Lung (tissue), 12 donors: Measurements from ENCODE around the gene TENM4. TPM values are rescaled to one million over a fixed set of nuclear protein-coding genes. Genes with fewer than 3 reads are reported as not detected.

Experiments used
- ATAC-seq: fragments of 200-7000 bp; cut with Tn5 transposase; one replicate; pipeline ENCODE4 v1.9.1; 2020; ENCODE audit warnings: moderate number of reproducible peaks; ENCODE audit not compliant: insufficient read depth, low FRiP score
- DNase-seq, 3 donors: peaks; one replicate each; pipeline ENCODE4 v3.0.0-alpha.2; 2013 to 2017
- H3K27ac ChIP-seq, 2 donors: one replicate each; pipeline ENCODE4 v1.5.1; 2013; ENCODE audit warnings: mild to moderate bottlenecking in 2 of 2, moderate library complexity in 2 of 2, control low read depth in 1 of 2, inconsistent platforms in 1 of 2, low read depth in 1 of 2, low read length in 1 of 2
- H3K27me3 ChIP-seq, 3 donors: one replicate each; pipeline ENCODE4 v1.5.1; 2013; ENCODE audit warnings: low read length in 2 of 3; ENCODE audit not compliant: control insufficient read depth in 3 of 3, insufficient read depth in 3 of 3
- H3K36me3 ChIP-seq, 4 donors: one replicate each; pipeline ENCODE4 v1.5.1; 2013; ENCODE audit warnings: low read length in 4 of 4, mild to moderate bottlenecking in 1 of 4, moderate library complexity in 1 of 4; ENCODE audit not compliant: control insufficient read depth in 4 of 4, insufficient read depth in 4 of 4
- H3K4me1 ChIP-seq, 5 donors: one replicate each; pipeline ENCODE4 v1.5.1; 2013; ENCODE audit warnings: low read length in 5 of 5, mild to moderate bottlenecking in 2 of 5, moderate library complexity in 1 of 5; ENCODE audit not compliant: control insufficient read depth in 5 of 5, insufficient read depth in 5 of 5
- H3K4me3 ChIP-seq: one replicate; pipeline ENCODE4 v1.5.1; 2013; ENCODE audit warnings: mild to moderate bottlenecking, control low read depth, moderate library complexity
- H3K9ac ChIP-seq, 2 donors: one replicate each; pipeline ENCODE4 v1.5.1; 2013; ENCODE audit warnings: low read length in 2 of 2, control low read depth in 1 of 2; ENCODE audit not compliant: insufficient read depth in 1 of 2
- H3K9me3 ChIP-seq, 4 donors: one replicate each; pipeline ENCODE4 v1.5.1; 2013; ENCODE audit warnings: low read length in 3 of 4, mild to moderate bottlenecking in 1 of 4, moderate library complexity in 1 of 4; ENCODE audit not compliant: control insufficient read depth in 4 of 4, insufficient read depth in 3 of 4
- WGBS, 2 donors: extraction: QIAGEN DNeasy Blood & Tissue Kit; methylation state at CpG; one replicate each; pipeline ENCODE4 v1.1.7; 2013; 5-methylcytosine and 5-hydroxymethylcytosine counted together
- polyA plus RNA-seq, 2 donors: library from polyadenylated mRNA; stranded (reverse); fragments of 200-250 nt; gene quantifications; one replicate each; pipeline ENCODE4 v1.2.1, GENCODE V29; 2013
- total RNA-seq, 2 donors: library from RNA; depleted of rRNA in 1 of 2; stranded (reverse); fragments of >200 nt in 1 of 2; gene quantifications; one replicate each; pipeline ENCODE4 v1.2.1, GENCODE V29; 2014 to 2021
- TF ChIP-seq, protein P1 (sequence below): IDR thresholded peaks from 2 replicates; pipeline ENCODE4 v1.5.1; 2012; ENCODE audit warnings: mild to moderate bottlenecking; ENCODE audit errors: control extremely low read depth, extremely low read depth
- donor health status: control.
- donor health status: control.
- donor health status: Bipolar disorder and iron deficiency.
- donor health status: healthy.
- donor health status: DM: yes; HTN: yes; CAD: no.

Gene TENM4
- total and polyA plus RNA-seq, 4 donors: 0.28 to 16.4 (median 3.2) TPM

DNA sequence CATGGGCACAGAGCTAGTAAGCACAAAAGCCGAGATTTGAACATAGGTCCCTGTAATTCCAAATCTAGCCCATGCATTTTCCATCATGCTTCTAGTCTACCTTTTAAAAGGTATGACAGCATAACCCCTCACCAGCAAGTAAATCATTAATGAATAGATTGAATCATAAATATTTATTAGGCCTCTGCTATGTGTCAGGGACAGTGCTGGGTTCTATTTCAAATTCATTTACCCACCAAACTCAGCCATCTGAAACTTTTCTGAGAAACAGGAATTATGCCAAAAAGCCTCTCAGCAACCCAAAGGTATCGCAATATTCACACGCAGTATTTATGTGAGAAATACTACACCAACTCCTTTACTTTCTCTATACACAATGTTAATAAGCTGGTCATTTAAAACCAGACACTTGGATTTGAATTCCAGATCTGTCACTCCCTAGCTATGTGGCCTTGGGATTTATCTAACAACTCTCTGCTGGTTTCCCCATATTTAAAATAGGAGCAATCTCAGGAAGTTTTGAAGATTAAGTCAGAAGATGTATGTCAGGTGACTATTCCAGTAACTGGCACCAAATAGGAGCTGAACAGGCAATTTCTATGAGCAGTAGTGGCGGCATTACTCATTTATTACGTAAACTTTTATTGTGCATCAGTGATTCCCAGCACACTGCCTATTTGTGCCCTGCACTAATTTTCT lies 191.4 kb downstream of the TENM4 start:
- TF ChIP-seq, protein P1, sequence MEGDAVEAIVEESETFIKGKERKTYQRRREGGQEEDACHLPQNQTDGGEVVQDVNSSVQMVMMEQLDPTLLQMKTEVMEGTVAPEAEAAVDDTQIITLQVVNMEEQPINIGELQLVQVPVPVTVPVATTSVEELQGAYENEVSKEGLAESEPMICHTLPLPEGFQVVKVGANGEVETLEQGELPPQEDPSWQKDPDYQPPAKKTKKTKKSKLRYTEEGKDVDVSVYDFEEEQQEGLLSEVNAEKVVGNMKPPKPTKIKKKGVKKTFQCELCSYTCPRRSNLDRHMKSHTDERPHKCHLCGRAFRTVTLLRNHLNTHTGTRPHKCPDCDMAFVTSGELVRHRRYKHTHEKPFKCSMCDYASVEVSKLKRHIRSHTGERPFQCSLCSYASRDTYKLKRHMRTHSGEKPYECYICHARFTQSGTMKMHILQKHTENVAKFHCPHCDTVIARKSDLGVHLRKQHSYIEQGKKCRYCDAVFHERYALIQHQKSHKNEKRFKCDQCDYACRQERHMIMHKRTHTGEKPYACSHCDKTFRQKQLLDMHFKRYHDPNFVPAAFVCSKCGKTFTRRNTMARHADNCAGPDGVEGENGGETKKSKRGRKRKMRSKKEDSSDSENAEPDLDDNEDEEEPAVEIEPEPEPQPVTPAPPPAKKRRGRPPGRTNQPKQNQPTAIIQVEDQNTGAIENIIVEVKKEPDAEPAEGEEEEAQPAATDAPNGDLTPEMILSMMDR: no peak
- peaks cover 0 to 6% (median 3%) of the 10 kb centered on the region in 5 donors for H3K4me1 ChIP-seq
- H3K4me3 ChIP-seq: no peak overlapping the region
- no peak overlapping the region for H3K27ac ChIP-seq
- no peaks in the 10 kb centered on the region for H3K27me3 ChIP-seq
- ATAC-seq (no peak), DNase-seq (no peak)
- WGBS, 2 donors: 93% methylated on average over 5 of the region's 5 CpGs
- H3K36me3 ChIP-seq: no peaks in the 10 kb centered on the region
- H3K9me3 ChIP-seq: peaks cover 0 to 1% (median 0%) of the 10 kb centered on the region in 4 donors
- H3K9ac ChIP-seq: no peak overlapping the region

DNA sequence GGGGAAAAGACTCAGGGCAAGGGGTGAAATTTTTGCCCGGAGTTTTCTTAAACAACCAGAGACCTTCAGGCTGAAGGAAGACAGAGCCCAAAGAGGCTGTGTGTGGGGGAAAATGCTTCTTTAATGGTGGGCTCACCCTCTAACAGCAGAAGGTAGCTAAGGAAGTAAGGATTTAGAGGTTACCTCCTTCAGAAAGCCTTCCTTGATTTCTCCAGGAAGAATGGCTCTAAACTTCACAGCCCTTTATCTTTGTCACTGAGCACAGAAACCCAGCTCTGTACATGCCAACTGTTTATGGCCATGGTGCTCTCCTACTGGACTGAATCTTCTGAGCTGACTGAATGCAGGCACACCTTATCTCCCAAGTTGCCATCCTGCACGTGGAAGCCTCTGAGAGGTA lies 196.0 kb downstream of the TENM4 start:
- peaks cover 0 to 1% (median 0%) of the 10 kb centered on the region in 5 donors for H3K4me1 ChIP-seq
- no peaks in the 10 kb centered on the region for H3K36me3 ChIP-seq
- TF ChIP-seq, protein P1: no peak
- DNase-seq (no peak), ATAC-seq (no peak)
- no peak overlapping the region for H3K4me3 ChIP-seq
- H3K9me3 ChIP-seq: peaks cover 0 to 1% (median 0%) of the 10 kb centered on the region in 4 donors
- no peak overlapping the region for H3K27ac ChIP-seq
- 55 to 79% methylated on average over 2 of the region's 2 CpGs for WGBS, 2 donors
- H3K9ac ChIP-seq: no peak overlapping the region
- no peaks in the 10 kb centered on the region for H3K27me3 ChIP-seq

DNA sequence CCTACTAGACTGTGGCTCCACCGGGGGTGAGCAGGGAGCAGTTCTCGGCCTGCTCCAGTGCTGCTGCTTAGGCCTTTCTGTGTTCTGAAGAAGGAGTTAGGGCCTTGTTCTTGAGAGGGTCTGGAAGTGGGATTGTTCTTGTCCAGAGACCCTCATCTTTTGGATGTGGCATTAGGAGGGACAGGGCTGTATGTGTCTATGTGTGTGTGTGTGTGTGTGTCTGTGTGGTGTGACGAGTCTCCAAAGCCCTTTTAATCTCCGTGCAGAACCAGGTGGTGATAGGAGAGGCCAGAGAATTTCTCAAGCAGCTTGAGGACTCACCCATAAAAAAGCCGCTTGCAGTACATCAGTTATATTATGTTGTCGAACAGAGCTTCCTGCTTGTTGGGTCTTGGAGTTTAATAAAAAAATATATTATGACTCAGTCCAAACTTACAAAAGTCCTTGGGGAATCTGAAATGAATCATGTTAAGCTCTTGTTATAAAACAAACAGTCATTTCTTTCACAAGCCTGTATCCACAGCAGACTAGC lies 196.5 kb downstream of the TENM4 start:
- no peak overlapping the region for H3K4me3 ChIP-seq
- no peak overlapping the region for H3K9ac ChIP-seq
- 58 to 82% methylated on average over 6 of the region's 6 CpGs for WGBS, 2 donors
- ATAC-seq: peak; percentile 64
- H3K4me1 ChIP-seq: peaks cover 0 to 1% (median 0%) of the 10 kb centered on the region in 5 donors
- H3K27ac ChIP-seq: no peak overlapping the region
- H3K27me3 ChIP-seq: no peaks in the 10 kb centered on the region
- no peak for DNase-seq
- H3K36me3 ChIP-seq: no peaks in the 10 kb centered on the region
- TF ChIP-seq, protein P1: no peak
- peaks cover 0 to 1% (median 0%) of the 10 kb centered on the region in 4 donors for H3K9me3 ChIP-seq
